Nephron (organoid): ENCODE results near the gene ERO1B.

Experiments
- H3K27ac Mint-ChIP-seq, 3 experiments: 2 replicates each; pipeline ENCODE4 v1.8.0; 2020; ENCODE audit warnings: mixed read lengths in 3 of 3, mild to moderate bottlenecking in 2 of 3, moderate library complexity in 1 of 3
- H3K27me3 Mint-ChIP-seq: 2 replicates; pipeline ENCODE4 v1.8.0; 2021; ENCODE audit warnings: low read depth, mild to moderate bottlenecking, moderate library complexity, mixed read lengths
- H3K36me3 Mint-ChIP-seq: 2 replicates; pipeline ENCODE4 v1.8.0; 2020; ENCODE audit warnings: low read depth, mixed read lengths
- H3K4me1 Mint-ChIP-seq: 2 replicates; pipeline ENCODE4 v1.8.0; 2020; ENCODE audit warnings: mixed read lengths
- H3K4me3 Mint-ChIP-seq, 3 experiments: 2 replicates each; pipeline ENCODE4 v1.8.0; 2020; ENCODE audit warnings: mild to moderate bottlenecking in 3 of 3, mixed read lengths in 3 of 3, moderate library complexity in 2 of 3
- H3K9me3 Mint-ChIP-seq: 2 replicates; pipeline ENCODE4 v1.8.0; 2020; ENCODE audit warnings: mixed read lengths
- CTCF ChIP-seq, 3 experiments: fragments of 200-600 bp; sonication (generic); IDR thresholded peaks; one replicate each; pipeline ENCODE4 v1.5.0; 2021; ENCODE audit warnings: antibody characterized with exemption in 3 of 3; ENCODE audit not compliant: unreplicated experiment in 3 of 3

ERO1B gene

GRCh38 chr1:236273358-236273757, 8.4 kb downstream of the ERO1B start:
- Mint-ChIP-seq H3K4me1 (no peaks in the 10 kb centered on the region), H3K9me3 (no peaks in the 10 kb centered on the region), H3K36me3 (no peaks in the 10 kb centered on the region), H3K27ac (no peak overlapping the region), H3K27me3 (peaks cover 5% of the 10 kb centered on the region), H3K4me3 (no peak overlapping the region)
- TF ChIP-seq CTCF (IDR thresholded peaks at IDR 0.05; ENCODE audit: unreplicated experiment in 3 of 3) = no peak

- Mint-ChIP-seq H3K27ac (no peak overlapping the region), H3K36me3 (peaks cover 8% of the 10 kb centered on the region), H3K9me3 (no peaks in the 10 kb centered on the region), H3K4me1 (no peaks in the 10 kb centered on the region), H3K4me3 (no peak overlapping the region), H3K27me3 (no peaks in the 10 kb centered on the region)
- no peak for TF ChIP-seq CTCF (IDR thresholded peaks at IDR 0.05; ENCODE audit: unreplicated experiment in 3 of 3)
These were observed 12.3 kb downstream of the ERO1B start for GRCh38 chr1:236269439-236269838.

GRCh38 chr1:236261898-236262297, 19.9 kb downstream of the ERO1B start:
- Mint-ChIP-seq H3K36me3 (peaks cover 58% of the 10 kb centered on the region), H3K27ac (no peak overlapping the region), H3K27me3 (no peaks in the 10 kb centered on the region), H3K4me1 (no peaks in the 10 kb centered on the region), H3K4me3 (no peak overlapping the region), H3K9me3 (peaks cover 45% of the 10 kb centered on the region)
- no peak for TF ChIP-seq CTCF (IDR thresholded peaks at IDR 0.05; ENCODE audit: unreplicated experiment in 3 of 3)

- Mint-ChIP-seq H3K27ac (no peak overlapping the region), H3K36me3 (peaks cover 58% of the 10 kb centered on the region), H3K4me1 (no peaks in the 10 kb centered on the region), H3K27me3 (no peaks in the 10 kb centered on the region), H3K9me3 (peaks cover 48% of the 10 kb centered on the region), H3K4me3 (no peak overlapping the region)
- no peak for TF ChIP-seq CTCF (IDR thresholded peaks at IDR 0.05; ENCODE audit: unreplicated experiment in 3 of 3)
These were observed 20.7 kb downstream of the ERO1B start for GRCh38 chr1:236261033-236261432.

- H3K27me3 Mint-ChIP-seq = no peaks in the 10 kb centered on the region
- no peak for TF ChIP-seq CTCF (IDR thresholded peaks at IDR 0.05; ENCODE audit: unreplicated experiment in 3 of 3)
- peaks cover 63% of the 10 kb centered on the region for H3K36me3 Mint-ChIP-seq
- H3K9me3 Mint-ChIP-seq = peaks cover 51% of the 10 kb centered on the region
- no peak overlapping the region for H3K27ac Mint-ChIP-seq
- H3K4me3 Mint-ChIP-seq = no peak overlapping the region
- no peaks in the 10 kb centered on the region for H3K4me1 Mint-ChIP-seq
These were observed 22.7 kb downstream of the ERO1B start for GRCh38 chr1:236259043-236259442.

GRCh38 chr1:236258114-236258622, 23.6 kb downstream of the ERO1B start:
- Mint-ChIP-seq H3K27me3 (no peaks in the 10 kb centered on the region), H3K9me3 (peaks cover 51% of the 10 kb centered on the region), H3K27ac (no peak overlapping the region), H3K4me3 (no peak overlapping the region), H3K36me3 (peaks cover 61% of the 10 kb centered on the region), H3K4me1 (no peaks in the 10 kb centered on the region)
- TF ChIP-seq CTCF (IDR thresholded peaks at IDR 0.05; ENCODE audit: unreplicated experiment in 3 of 3) = no peak
